ENCODE results near the gene ZC3H12D. TPM values are rescaled to one million over a fixed set of nuclear protein-coding genes. Genes with fewer than 3 reads are reported as not detected.
A peak's percentile ranks its signal among the peaks of the same experiment; 100 is the strongest.

Gene ZC3H12D
- total and polyA plus RNA-seq, 2 donors (not counting 1 experiment from before 2014, with no cell fraction given), result 63.1 to 190 TPM

- Histone ChIP-seq H3K79me2 (ENCODE audit: control insufficient read depth, insufficient read depth, low read length) (peaks cover 96% of the 10 kb centered on the region), H2AFZ (ENCODE audit: insufficient read depth, low read depth, low read length, poor library complexity, severe bottlenecking) (no peak overlapping the region), H3K4me2 (replicated peaks; ENCODE audit: low read depth, low read length, poor library complexity, severe bottlenecking) (peak overlapping the region; percentile 74), H3K36me3 (replicated peaks in 1 of 2; ENCODE audit: control extremely low read depth in 1 of 2, control insufficient read depth in 1 of 2, extremely low read depth in 1 of 2, insufficient read depth in 2 of 2, low read length in 1 of 2) (peaks cover 4 to 57% of the 10 kb centered on the region in 2 experiments), H3K27ac (ENCODE audit: low read length in 2 of 2) (peak overlapping the region; percentile 67 to 84), H3K4me3 (ENCODE audit: control extremely low read depth in 1 of 5, extremely low read depth in 1 of 5, insufficient read depth in 1 of 5, low read depth in 2 of 5, low read length in 4 of 5) (no peak overlapping the region), H3K4me1 (ENCODE audit: control insufficient read depth in 2 of 2, insufficient read depth in 2 of 2, low read length in 2 of 2) (peaks cover 94 to 100% of the 10 kb centered on the region in 2 donors), H3K27me3 (replicated peaks in 1 of 4; ENCODE audit: control extremely low read depth in 1 of 4, control insufficient read depth in 3 of 4, insufficient read depth in 4 of 4, low read length in 3 of 4) (no peaks in the 10 kb centered on the region), H3K9ac (ENCODE audit: low read length) (peak overlapping the region; percentile 16), H3K9me3 (ENCODE audit: control extremely low read depth in 1 of 3, control insufficient read depth in 2 of 3, insufficient read depth in 1 of 3, low read length in 2 of 3) (peaks cover 0 to 6% (median 0%) of the 10 kb centered on the region in 3 donors), H4K20me1 (ENCODE audit: control insufficient read depth, insufficient read depth, low read length, poor library complexity, severe bottlenecking) (peaks cover 7% of the 10 kb centered on the region)
- no peak for TF ChIP-seq EZH2 (IDR thresholded peaks at IDR 0.05; ENCODE audit: borderline replicate concordance, insufficient read depth, low read depth, low read length, poor library complexity, severe bottlenecking)
- TF ChIP-seq CTCF (IDR thresholded peaks at IDR 0.05), result no peak
- peak overlapping the region; percentile 89 for H3K4me3 Mint-ChIP-seq
- no peaks in the 10 kb centered on the region for H3K27me3 Mint-ChIP-seq
- no peaks in the 10 kb centered on the region for H3K9me3 Mint-ChIP-seq (ENCODE audit: insufficient read depth)
- CTCF ChIA-PET, result no interaction called here
- ATAC-seq (ENCODE audit: low read depth), result no peak
- peak overlapping the region; percentile 94 for H3K27ac Mint-ChIP-seq
- POLR2A ChIA-PET, result no interaction called here
- no peak for DNase-seq
- peaks cover 87% of the 10 kb centered on the region for H3K4me1 Mint-ChIP-seq
- WGBS (ENCODE audit: insufficient coverage), result 100% methylated on average over 1 of the region's 2 CpGs
- intact Hi-C loops (cut with micrococcal nuclease), result loop anchor here (5.0 kb wide), 1 partner anchor 709 kb away; no protein-coding TSS in a partner anchor
Observed at GRCh38 chr6:149470948-149471347, 13.9 kb downstream of the ZC3H12D start.

- H2AFZ ChIP-seq (ENCODE audit: insufficient read depth, low read depth, low read length, poor library complexity, severe bottlenecking), result no peak overlapping the region
- peak overlapping the region; percentile 21 to 67 (median 40) for H3K4me3 ChIP-seq (ENCODE audit: control extremely low read depth in 1 of 5, extremely low read depth in 1 of 5, insufficient read depth in 1 of 5, low read depth in 2 of 5, low read length in 4 of 5)
- peaks cover 93 to 100% of the 10 kb centered on the region in 2 donors for H3K4me1 ChIP-seq (ENCODE audit: control insufficient read depth in 2 of 2, insufficient read depth in 2 of 2, low read length in 2 of 2)
- peaks cover 96% of the 10 kb centered on the region for H3K79me2 ChIP-seq (ENCODE audit: control insufficient read depth, insufficient read depth, low read length)
- H3K27ac Mint-ChIP-seq, result peak overlapping the region; percentile 95
- H3K27me3 ChIP-seq (replicated peaks in 1 of 4; ENCODE audit: control extremely low read depth in 1 of 4, control insufficient read depth in 3 of 4, insufficient read depth in 4 of 4, low read length in 3 of 4), result no peaks in the 10 kb centered on the region
- H3K4me2 ChIP-seq (replicated peaks; ENCODE audit: low read depth, low read length, poor library complexity, severe bottlenecking), result peak overlapping the region; percentile 83
- peak overlapping the region; percentile 90 to 97 for H3K27ac ChIP-seq (ENCODE audit: low read length in 2 of 2)
- DNase-seq (peak; percentile 79), ATAC-seq (ENCODE audit: low read depth) (peak; percentile 48)
- H3K27me3 Mint-ChIP-seq, result no peaks in the 10 kb centered on the region
- TF ChIP-seq EZH2 (IDR thresholded peaks at IDR 0.05; ENCODE audit: borderline replicate concordance, insufficient read depth, low read depth, low read length, poor library complexity, severe bottlenecking) (no peak), CTCF (IDR thresholded peaks at IDR 0.05) (no peak)
- H3K4me1 Mint-ChIP-seq, result peaks cover 90% of the 10 kb centered on the region
- peaks cover 3 to 57% of the 10 kb centered on the region in 2 experiments for H3K36me3 ChIP-seq (replicated peaks in 1 of 2; ENCODE audit: control extremely low read depth in 1 of 2, control insufficient read depth in 1 of 2, extremely low read depth in 1 of 2, insufficient read depth in 2 of 2, low read length in 1 of 2)
- H4K20me1 ChIP-seq (ENCODE audit: control insufficient read depth, insufficient read depth, low read length, poor library complexity, severe bottlenecking), result peaks cover 15% of the 10 kb centered on the region
- no peaks in the 10 kb centered on the region for H3K9me3 Mint-ChIP-seq (ENCODE audit: insufficient read depth)
- ChIA-PET POLR2A (interaction anchor here (0.6 to 3.3 kb wide), 6 partner anchors 8 to 710 kb away, joined by 3 to 20 read pairs (median 4); no protein-coding TSS in a partner anchor), CTCF (interaction anchor here (0.6 to 4.0 kb wide), 9 partner anchors 16 to 890 kb away, joined by 3 to 38 read pairs (median 4); no protein-coding TSS in a partner anchor)
- intact Hi-C loops (cut with micrococcal nuclease), result loop anchor here (2.0 kb wide), 1 partner anchor 15 kb away; no protein-coding TSS in a partner anchor
- H3K9ac ChIP-seq (ENCODE audit: low read length), result peak overlapping the region; percentile 61
- peaks cover 0 to 13% (median 0%) of the 10 kb centered on the region in 3 donors for H3K9me3 ChIP-seq (ENCODE audit: control extremely low read depth in 1 of 3, control insufficient read depth in 2 of 3, insufficient read depth in 1 of 3, low read length in 2 of 3)
- H3K4me3 Mint-ChIP-seq, result peak overlapping the region; percentile 88
- WGBS (ENCODE audit: insufficient coverage), result no CpG with 5 or more reads among the region's 2 CpGs
Observed at GRCh38 chr6:149468179-149468578, 16.6 kb downstream of the ZC3H12D start.

All from B cell (primary cell).